Ecto neural progenitor cell (in vitro differentiated cells): Measurements from ENCODE around the gene KCNJ4.
"Not testable (repeated sequence)": the region's sequence is repeated elsewhere in the genome, so short reads cannot be mapped to it uniquely, and the experiment has no call there.

ENCODE experiments used
- DNase-seq: peaks from one replicate; pipeline ENCODE4 v3.0.0-alpha.2; 2018; ENCODE audit warnings: low spot score

The KCNJ4 gene

GRCh38 chr22:38470179-38470578 lies 15.2 kb upstream of the KCNJ4 start:
- DNase-seq, result not testable (repeated sequence)

GRCh38 chr22:38469306-38469781 lies 14.3 kb upstream of the KCNJ4 start:
- no peak for DNase-seq

- peak; percentile 52 for DNase-seq
Measured at GRCh38 chr22:38468443-38469305, 13.7 kb upstream of the KCNJ4 start.

DNA sequence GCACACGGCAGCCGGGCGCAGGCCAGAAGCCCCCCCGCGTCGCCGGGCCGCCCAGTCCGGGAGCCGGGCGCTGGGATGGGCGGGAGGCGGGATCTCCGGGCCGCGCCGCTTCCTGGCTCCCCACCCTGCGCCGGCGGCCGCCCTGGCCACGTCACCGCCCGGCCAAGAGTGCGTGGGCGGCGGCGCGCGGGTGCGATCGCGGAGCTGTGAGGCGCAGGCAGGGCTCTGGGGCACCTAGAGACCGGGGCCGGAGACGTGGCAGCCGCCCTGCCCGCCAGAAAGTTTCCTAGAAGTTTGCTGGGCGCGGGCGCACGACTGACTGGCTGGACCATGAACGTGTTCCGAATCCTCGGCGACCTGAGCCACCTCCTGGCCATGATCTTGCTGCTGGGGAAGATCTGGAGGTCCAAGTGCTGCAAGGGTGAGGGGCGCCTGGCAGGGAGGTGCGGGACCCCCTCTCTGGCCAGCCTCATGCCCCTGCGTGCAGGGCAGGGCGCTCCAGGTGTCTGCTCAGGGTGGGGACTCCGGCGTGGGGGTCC lies 13.0 kb upstream of the KCNJ4 start, which contains the start of gene KDELR3:
TSS of gene KDELR3 (plus strand) at position 193 of the 539 bp plus-strand sequence. CDS start at position 331, 138 bp downstream.
- peak; percentile 63 for DNase-seq

- peak; percentile 52 for DNase-seq
Measured at GRCh38 chr22:38467438-38467903, 12.5 kb upstream of the KCNJ4 start.

DNA sequence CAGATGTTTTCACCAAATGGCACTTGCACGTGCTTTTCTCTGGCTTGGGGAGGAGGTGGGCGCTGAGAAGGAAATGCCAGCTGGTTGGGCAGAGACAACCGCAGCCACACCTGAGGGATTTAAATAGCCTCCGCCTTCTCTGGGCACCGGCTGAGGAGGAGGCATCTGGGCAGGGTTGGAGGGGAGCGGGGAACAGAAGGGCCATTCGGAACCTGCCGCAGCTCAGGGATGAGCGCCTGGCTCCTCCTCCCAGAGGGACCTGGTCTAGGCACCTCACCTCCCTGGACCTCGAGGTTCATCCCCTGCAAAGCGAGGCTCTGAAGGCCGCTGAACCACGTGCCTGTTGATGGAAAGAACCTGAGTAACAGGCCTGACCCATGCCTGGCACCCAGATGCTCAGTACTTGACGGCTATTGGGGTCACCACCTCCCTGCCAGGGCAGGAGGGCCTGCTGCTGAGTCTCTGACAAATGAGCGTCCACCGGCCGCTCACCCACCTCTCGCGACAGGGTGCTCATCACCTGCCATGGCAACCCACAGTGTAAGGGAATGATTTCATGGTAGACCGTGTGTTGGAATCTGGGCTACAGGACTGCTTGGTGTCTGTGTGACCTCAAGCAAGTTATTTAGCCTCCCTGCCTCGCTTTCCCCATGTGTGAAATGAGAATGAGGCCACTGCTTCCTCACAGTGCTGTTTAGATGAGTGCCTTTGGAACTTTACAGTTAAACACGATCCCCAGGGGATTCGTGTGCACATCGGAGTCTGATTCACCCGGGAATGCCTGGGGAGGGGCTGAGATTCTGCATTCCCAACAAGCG lies 10.9 kb upstream of the KCNJ4 start:
- DNase-seq, result peak; percentile 48

GRCh38 chr22:38464992-38465672 lies 10.1 kb upstream of the KCNJ4 start:
- no peak for DNase-seq

GRCh38 chr22:38462960-38463784 lies 8.2 kb upstream of the KCNJ4 start:
- DNase-seq, result peak; percentile 85

DNA sequence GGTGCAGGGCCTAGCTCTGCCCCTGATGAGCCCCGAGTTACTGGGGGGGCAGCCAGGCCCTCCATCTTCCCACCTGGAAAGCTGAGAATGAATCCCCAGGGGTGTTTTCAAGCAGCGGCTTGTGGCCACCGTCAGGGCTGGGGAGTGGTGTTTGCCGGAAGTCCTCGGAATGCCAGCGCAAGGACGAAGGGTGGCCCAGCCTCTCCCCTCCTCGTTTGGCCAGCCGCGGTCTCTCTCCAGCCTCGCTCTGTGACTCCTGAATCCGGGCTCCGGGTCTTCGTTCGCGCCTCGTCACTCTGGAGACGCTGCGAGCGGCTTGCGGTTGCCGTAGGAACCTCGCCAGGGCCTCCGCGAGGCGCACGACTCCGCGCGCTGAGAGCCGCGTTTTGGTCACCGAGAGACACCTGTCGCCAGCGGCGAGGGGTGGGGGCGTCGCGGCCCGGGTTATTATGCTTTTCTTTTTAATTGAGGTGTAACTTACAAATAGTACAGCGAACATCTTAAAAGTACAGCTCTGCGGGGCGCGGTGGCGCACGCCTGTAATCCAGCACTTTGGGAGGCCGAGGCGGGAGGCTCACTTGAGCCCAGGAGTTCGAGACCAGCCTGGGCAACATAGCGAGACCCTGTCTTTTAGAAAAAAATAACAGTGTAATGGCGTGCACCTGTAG lies 6.5 kb upstream of the KCNJ4 start:
- peak; percentile 96 for DNase-seq

DNA sequence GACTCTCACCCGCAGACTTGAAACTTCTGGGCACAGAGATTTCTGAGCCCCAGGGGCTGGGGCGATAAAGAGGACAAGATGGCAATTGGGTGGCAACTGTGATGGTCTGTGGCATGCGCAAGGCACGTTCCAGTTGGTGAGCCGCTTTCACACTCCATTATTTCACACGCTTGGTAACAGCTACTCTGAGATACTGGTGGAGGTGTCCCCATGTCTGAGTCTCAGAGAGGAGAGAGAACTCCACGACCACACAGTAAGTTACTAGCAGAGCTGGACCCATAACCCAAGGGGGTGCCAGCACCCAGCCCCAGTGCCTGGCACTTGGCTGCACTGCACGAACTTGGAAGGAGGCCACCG lies 6.0 kb upstream of the KCNJ4 start:
- DNase-seq, result no peak

- DNase-seq, result peak; percentile 45
Measured at GRCh38 chr22:38460426-38460840, 5.4 kb upstream of the KCNJ4 start.

GRCh38 chr22:38456841-38457699 lies 2.1 kb upstream of the KCNJ4 start:
- no peak for DNase-seq

DNA sequence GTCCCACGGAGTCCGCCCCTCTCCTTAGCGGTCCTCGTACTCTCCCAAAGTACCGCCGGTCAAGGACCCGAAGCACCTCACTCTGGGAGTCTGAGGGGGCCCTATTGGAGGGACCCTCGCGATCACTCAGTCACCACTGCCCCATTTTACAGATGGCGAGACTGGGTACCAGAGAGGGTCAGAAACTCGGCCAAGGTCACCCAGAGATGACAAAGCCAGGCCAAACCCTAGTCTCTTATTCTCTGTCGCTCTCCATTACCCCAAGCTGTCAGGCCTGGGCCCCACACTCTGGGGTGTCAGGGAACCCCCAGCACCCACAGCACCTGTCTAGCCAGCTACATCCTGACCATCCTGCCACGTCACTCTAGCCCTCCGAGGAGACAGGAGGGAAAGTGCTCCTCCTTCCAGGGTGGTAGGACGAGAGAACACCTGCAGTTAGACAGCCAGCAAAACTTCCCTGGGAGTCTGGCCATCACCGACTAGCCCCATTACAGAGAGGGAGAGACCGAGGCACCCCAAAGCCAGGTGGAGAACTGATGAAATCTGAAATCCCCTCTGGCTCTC lies 1.4 kb upstream of the KCNJ4 start:
- no peak for DNase-seq

- peak; percentile 83 for DNase-seq
Measured at GRCh38 chr22:38455530-38456271, 702 bp upstream of the KCNJ4 start.

DNA sequence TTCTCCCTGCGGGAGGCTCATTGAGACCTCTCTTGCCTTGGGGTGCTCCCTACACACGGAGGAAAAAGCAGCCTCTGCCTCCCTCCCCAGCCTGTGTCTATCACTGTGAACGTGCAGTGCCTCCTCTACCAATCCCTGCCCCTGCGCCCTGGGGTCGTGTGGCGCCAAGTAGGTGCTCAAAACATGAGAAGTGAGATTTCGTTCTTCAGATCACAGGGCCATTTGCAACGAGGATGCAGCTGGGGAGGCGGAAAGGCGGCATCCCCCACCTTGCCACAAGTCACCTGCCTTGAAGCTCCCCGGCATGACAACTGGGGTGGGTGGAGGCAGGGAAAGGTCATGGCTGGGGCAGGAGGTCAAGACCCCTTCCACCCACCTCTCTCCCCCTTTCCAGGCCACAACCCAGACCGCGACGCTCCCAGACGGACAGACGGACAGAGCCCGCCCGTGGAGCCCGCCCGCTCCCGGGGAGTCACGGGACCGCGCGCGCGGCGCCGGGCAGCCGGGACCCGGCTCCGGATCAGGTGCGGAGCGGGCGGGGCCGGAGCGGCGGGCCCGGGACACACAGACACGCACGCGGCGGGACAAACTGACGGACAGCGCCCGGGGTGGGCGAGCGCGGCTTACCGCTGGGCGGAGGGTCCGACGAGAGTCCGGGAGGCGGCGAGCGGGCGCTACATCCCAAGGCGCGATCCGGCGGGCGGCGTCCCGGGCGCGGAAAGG lies 485 bp downstream of the KCNJ4 start:
- DNase-seq, result no peak

- DNase-seq, result no peak
Measured at GRCh38 chr22:38453996-38454352, 1.0 kb downstream of the KCNJ4 start.

DNA sequence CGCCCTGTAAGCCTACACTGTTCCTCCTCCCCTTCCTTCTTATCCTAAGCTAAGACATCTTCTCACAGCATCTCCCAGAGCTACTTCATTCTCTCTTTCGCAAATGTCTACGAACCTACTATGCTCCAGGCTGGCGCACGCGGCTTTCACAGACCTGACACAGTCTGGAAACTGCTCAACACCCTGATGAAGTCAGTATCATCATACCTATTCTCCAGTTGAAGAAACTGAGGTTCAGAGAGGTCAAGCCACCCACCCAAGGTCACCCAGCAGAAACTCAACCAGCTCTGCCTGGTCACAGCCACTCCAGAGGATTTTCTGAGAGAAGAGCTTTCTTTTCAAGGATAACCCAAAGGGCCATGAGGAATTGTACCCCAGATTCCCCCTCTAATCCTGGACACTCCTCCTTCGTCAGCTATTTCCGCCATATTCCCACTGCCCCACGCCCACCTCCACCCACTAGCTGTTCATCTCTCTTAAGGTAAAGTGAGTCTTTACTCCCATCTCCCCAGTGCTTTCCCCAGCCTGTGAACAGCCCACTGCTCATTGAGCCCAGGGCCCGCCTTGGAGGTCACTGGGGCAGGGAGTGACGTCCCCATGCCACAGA lies 1.8 kb downstream of the KCNJ4 start:
- no peak for DNase-seq
